DMS79 (cell line): ENCODE results near the gene FHIT.
"Not testable (repeated sequence)": the region's sequence is repeated elsewhere in the genome, so short reads cannot be mapped to it uniquely, and the experiment has no call there.

Experiments
- DNase-seq: peaks from one replicate; lab custom pipeline; 2025; lab: John Stamatoyannopoulos, UW

Gene FHIT

GRCh38 chr3:61057464-61057863 is 193.8 kb downstream of the FHIT start:
- no peak for DNase-seq

GRCh38 chr3:61055447-61055846 is 195.8 kb downstream of the FHIT start:
- no peak for DNase-seq

- DNase-seq = no peak
These were observed 197.3 kb downstream of the FHIT start for GRCh38 chr3:61053781-61054496.

- no peak for DNase-seq
These were observed 198.4 kb downstream of the FHIT start for GRCh38 chr3:61052851-61053250.

- no peak for DNase-seq
These were observed 199.6 kb downstream of the FHIT start for GRCh38 chr3:61051666-61052065.

GRCh38 chr3:61045169-61045568 is 206.1 kb downstream of the FHIT start:
- DNase-seq = not testable (repeated sequence)

GRCh38 chr3:61043156-61043555 is 208.1 kb downstream of the FHIT start:
- no peak for DNase-seq

GRCh38 chr3:61040618-61041017 is 210.6 kb downstream of the FHIT start:
- DNase-seq = no peak

GRCh38 chr3:61035573-61035972 is 215.7 kb downstream of the FHIT start:
- DNase-seq = no peak

- DNase-seq = no peak
These were observed 218.3 kb downstream of the FHIT start for GRCh38 chr3:61032991-61033390.

- no peak for DNase-seq
These were observed 219.7 kb downstream of the FHIT start for GRCh38 chr3:61031503-61031902.

- no peak for DNase-seq
These were observed 220.7 kb downstream of the FHIT start for GRCh38 chr3:61030469-61031035.

- DNase-seq = no peak
These were observed 222.1 kb downstream of the FHIT start for GRCh38 chr3:61029194-61029593.

- DNase-seq = no peak
These were observed 232.4 kb downstream of the FHIT start for GRCh38 chr3:61018807-61019206.

GRCh38 chr3:61017028-61017427 is 234.2 kb downstream of the FHIT start:
- DNase-seq = not testable (repeated sequence)

- DNase-seq = no peak
These were observed 235.4 kb downstream of the FHIT start for GRCh38 chr3:61015859-61016258.

- no peak for DNase-seq
These were observed 235.8 kb downstream of the FHIT start for GRCh38 chr3:61015408-61015807.

- DNase-seq = no peak
These were observed 242.3 kb downstream of the FHIT start for GRCh38 chr3:61008998-61009380.

- no peak for DNase-seq
These were observed 242.9 kb downstream of the FHIT start for GRCh38 chr3:61008153-61008997.

GRCh38 chr3:61005591-61005990 is 245.7 kb downstream of the FHIT start:
- no peak for DNase-seq

GRCh38 chr3:60998858-60999257 is 252.4 kb downstream of the FHIT start:
- DNase-seq = no peak

GRCh38 chr3:60992395-60992794 is 258.9 kb downstream of the FHIT start:
- DNase-seq = no peak

GRCh38 chr3:60990442-60990730 is 260.9 kb downstream of the FHIT start:
- no peak for DNase-seq
